ENCODE results near the gene ADH4. TPM values are rescaled to one million over a fixed set of nuclear protein-coding genes. Genes with fewer than 3 reads are reported as not detected.

The ADH4 gene
- total RNA-seq, 1 donor from 2014 or later, result 0.38 TPM

DNA sequence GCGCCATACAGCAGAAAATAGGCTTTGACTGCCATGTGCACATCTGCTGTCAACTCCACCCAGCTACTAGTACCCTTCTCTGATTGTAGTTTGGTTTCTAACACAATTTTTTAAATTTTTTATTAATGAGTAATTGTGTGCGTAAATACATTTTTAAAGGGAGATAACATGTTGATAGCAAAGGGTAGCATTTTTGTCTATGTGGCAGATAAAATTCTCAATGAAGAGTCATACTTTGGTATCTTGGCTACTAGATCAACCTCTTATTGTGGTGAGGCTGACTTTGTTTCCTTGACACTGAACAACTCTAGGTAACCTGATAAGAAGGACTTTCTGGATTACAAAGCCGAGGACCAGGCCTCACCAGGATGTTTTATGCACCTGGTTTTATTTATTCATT is 9.5 kb downstream of the ADH4 start:
- H3K27me3 ChIP-seq, result no peaks in the 10 kb centered on the region
- no peaks in the 10 kb centered on the region for H3K4me1 ChIP-seq
- intact Hi-C loops (cut with DNase I), result no loop called here
- ATAC-seq (no peak), DNase-seq (no peak)
- H3K4me3 ChIP-seq, result no peak overlapping the region
- H3K27ac ChIP-seq, result no peak overlapping the region
- H3K9me3 ChIP-seq, result no peaks in the 10 kb centered on the region
- no peaks in the 10 kb centered on the region for H3K36me3 ChIP-seq
- TF ChIP-seq, protein P1, sequence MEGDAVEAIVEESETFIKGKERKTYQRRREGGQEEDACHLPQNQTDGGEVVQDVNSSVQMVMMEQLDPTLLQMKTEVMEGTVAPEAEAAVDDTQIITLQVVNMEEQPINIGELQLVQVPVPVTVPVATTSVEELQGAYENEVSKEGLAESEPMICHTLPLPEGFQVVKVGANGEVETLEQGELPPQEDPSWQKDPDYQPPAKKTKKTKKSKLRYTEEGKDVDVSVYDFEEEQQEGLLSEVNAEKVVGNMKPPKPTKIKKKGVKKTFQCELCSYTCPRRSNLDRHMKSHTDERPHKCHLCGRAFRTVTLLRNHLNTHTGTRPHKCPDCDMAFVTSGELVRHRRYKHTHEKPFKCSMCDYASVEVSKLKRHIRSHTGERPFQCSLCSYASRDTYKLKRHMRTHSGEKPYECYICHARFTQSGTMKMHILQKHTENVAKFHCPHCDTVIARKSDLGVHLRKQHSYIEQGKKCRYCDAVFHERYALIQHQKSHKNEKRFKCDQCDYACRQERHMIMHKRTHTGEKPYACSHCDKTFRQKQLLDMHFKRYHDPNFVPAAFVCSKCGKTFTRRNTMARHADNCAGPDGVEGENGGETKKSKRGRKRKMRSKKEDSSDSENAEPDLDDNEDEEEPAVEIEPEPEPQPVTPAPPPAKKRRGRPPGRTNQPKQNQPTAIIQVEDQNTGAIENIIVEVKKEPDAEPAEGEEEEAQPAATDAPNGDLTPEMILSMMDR (IDR thresholded peaks at IDR 0.05), result no peak

GRCh38 chr4:99131378-99131777 is 12.7 kb downstream of the ADH4 start:
- no peaks in the 10 kb centered on the region for H3K9me3 ChIP-seq
- no peak overlapping the region for H3K27ac ChIP-seq
- H3K4me1 ChIP-seq, result no peaks in the 10 kb centered on the region
- no peak overlapping the region for H3K4me3 ChIP-seq
- no peaks in the 10 kb centered on the region for H3K36me3 ChIP-seq
- no peak for ATAC-seq
- H3K27me3 ChIP-seq, result no peaks in the 10 kb centered on the region
- intact Hi-C loops (cut with DNase I), result no loop called here
- TF ChIP-seq, protein P1 (IDR thresholded peaks at IDR 0.05), result no peak
- no peak for DNase-seq

DNA sequence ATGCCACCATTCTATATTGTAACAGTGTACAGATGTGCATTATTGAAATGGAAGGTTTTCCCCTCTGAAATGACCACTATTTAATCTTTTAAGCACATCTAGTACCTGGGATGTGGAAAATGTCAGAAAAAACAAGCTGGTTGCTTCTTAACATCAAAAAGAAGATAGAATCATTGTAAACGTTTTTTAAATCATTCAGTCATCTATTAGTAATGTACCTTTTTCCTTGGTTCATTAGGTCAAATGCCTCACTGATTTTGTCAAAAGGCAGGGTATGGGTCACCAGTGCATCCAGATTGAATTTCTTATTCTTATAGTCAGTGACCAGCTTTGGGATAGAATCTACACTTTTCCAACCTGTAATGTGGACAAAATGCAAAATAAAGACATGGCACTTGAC is 17.7 kb downstream of the ADH4 start:
- Histone ChIP-seq H3K27me3 (no peaks in the 10 kb centered on the region), H3K36me3 (no peaks in the 10 kb centered on the region), H3K27ac (no peak overlapping the region), H3K9me3 (no peaks in the 10 kb centered on the region), H3K4me1 (no peaks in the 10 kb centered on the region), H3K4me3 (no peak overlapping the region)
- DNase-seq (no peak), ATAC-seq (no peak)
- TF ChIP-seq, protein P1 (IDR thresholded peaks at IDR 0.05), result no peak
- intact Hi-C loops (cut with DNase I), result loop anchor here (10.0 kb wide), 1 partner anchor 278 kb away; no protein-coding TSS in a partner anchor

DNA sequence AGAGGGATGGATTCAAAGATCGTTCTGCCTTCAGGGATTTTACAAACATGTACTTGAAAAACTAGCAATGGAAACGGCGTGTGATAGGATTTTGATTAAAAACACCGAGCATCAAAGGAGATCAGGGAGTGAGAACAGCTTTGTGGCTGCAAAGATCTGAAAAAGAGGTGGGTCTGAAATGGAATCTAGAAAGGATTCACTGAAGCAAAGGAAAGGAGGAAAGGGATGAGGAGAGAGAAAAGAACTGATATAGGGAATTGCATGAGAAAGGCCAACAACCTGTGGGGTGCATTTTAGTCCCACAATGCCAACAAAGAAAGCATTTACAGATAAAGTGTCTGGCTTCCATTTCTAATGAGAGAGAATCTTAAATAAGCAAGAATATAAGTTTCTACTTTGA is 23.1 kb downstream of the ADH4 start:
- DNase-seq, result no peak
- H3K4me1 ChIP-seq, result no peaks in the 10 kb centered on the region
- H3K27me3 ChIP-seq, result no peaks in the 10 kb centered on the region
- H3K36me3 ChIP-seq, result no peaks in the 10 kb centered on the region
- H3K4me3 ChIP-seq, result no peak overlapping the region
- no peak overlapping the region for H3K27ac ChIP-seq
- H3K9me3 ChIP-seq, result no peaks in the 10 kb centered on the region
- ATAC-seq, result no peak
- TF ChIP-seq, protein P1 (IDR thresholded peaks at IDR 0.05), result no peak
- intact Hi-C loops (cut with DNase I), result loop anchor here (10.0 kb wide), 1 partner anchor 284 kb away; no protein-coding TSS in a partner anchor

DNA sequence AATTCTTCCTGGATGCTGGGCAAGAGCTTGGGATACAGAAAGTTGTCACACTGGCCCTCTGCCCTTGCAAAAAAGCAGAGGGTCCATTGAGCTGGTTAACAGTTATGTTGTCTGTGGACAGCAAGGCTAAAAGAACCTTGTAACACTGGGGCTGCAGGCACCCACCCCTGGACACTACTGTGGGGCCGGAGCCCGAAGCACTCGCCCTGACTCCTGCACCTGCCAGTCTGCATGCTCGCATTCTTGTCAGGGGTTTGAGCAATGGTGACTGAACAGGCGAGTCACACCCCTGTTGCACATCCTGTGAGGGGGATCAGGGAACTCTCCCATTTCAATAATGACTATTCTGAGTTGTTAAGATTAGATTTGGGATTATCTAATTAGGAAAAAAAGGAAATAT is 23.6 kb downstream of the ADH4 start:
- Histone ChIP-seq H3K36me3 (no peaks in the 10 kb centered on the region), H3K27ac (no peak overlapping the region), H3K4me1 (no peaks in the 10 kb centered on the region), H3K4me3 (no peak overlapping the region), H3K9me3 (no peaks in the 10 kb centered on the region), H3K27me3 (no peaks in the 10 kb centered on the region)
- intact Hi-C loops (cut with DNase I), result loop anchor here (10.0 kb wide), 1 partner anchor 284 kb away; no protein-coding TSS in a partner anchor
- ATAC-seq (no peak), DNase-seq (peak; percentile 60)
- TF ChIP-seq, protein P1 (IDR thresholded peaks at IDR 0.05), result no peak

Measured in upper lobe of right lung (tissue), 1 donor.